HepG2 (cell line): Measurements from ENCODE around the gene EFS. TPM values are rescaled to one million over a fixed set of nuclear protein-coding genes. Genes with fewer than 3 reads are reported as not detected.

ENCODE experiments used
- CBX5 ChIP-seq: sonication (generic); formaldehyde crosslinking; IDR thresholded peaks from 2 replicates; pipeline ENCODE4 v1.4.0; 2020; ENCODE audit warnings: missing genetic modification reagents, borderline replicate concordance
- CCAR2 ChIP-seq: fragments of 200-400 bp; formaldehyde crosslinking; optimal IDR thresholded peaks from 2 replicates; pipeline ENCODE3; 2018; ENCODE audit warnings: low read depth, mild to moderate bottlenecking, low read length, moderate library complexity
- DNMT3B ChIP-seq: conservative IDR thresholded peaks from 2 replicates; pipeline ENCODE4 v1.6.1; 2016; ENCODE audit warnings: missing biosample characterization, control low read depth
- ETV6 ChIP-seq: sonication (generic); formaldehyde crosslinking; conservative IDR thresholded peaks from 2 replicates; pipeline ENCODE4 v1.4.0; 2020; ENCODE audit warnings: missing genetic modification reagents
- FLYWCH1 ChIP-seq: sonication (generic); formaldehyde crosslinking; IDR thresholded peaks from 2 replicates; pipeline ENCODE4 v1.8.1; 2023; ENCODE audit warnings: mild to moderate bottlenecking, missing genetic modification reagents
- HCFC1 ChIP-seq: fragments of 150-350 bp; IDR thresholded peaks from 2 replicates; pipeline ENCODE4 v1.6.1; 2014; ENCODE audit warnings: low read depth, low read length
- HNRNPL ChIP-seq: fragments of 200-400 bp; formaldehyde crosslinking; IDR thresholded peaks from 2 replicates; pipeline ENCODE4 v1.6.1; 2017; ENCODE audit warnings: mild to moderate bottlenecking, low read depth, low read length
- IKZF1 ChIP-seq: fragments of 450-650 bp; IDR thresholded peaks from 2 replicates; pipeline ENCODE4 v1.7.1; 2016
- MED8 ChIP-seq: sonication (generic); formaldehyde crosslinking; IDR thresholded peaks from 2 replicates; pipeline ENCODE4 v1.8.1; 2023; ENCODE audit warnings: mild to moderate bottlenecking, missing genetic modification reagents; ENCODE audit not compliant: insufficient replicate concordance
- NAIF1 ChIP-seq: sonication (generic); formaldehyde crosslinking; IDR thresholded peaks from 2 replicates; pipeline ENCODE4 v1.5.0; 2020; ENCODE audit warnings: mild to moderate bottlenecking, missing genetic modification reagents, borderline replicate concordance
- NFE2 ChIP-seq: sonication (generic); formaldehyde crosslinking; IDR thresholded peaks from 2 replicates; pipeline ENCODE4 v1.4.0; 2020; ENCODE audit warnings: missing genetic modification reagents
- NFKB2 ChIP-seq: sonication (generic); formaldehyde crosslinking; IDR thresholded peaks from 2 replicates; pipeline ENCODE4 v1.4.0; 2020; ENCODE audit warnings: missing genetic modification reagents, borderline replicate concordance
- NPAS2 ChIP-seq: sonication (generic); formaldehyde crosslinking; IDR thresholded peaks from 2 replicates; pipeline ENCODE4 v1.8.0; 2022; ENCODE audit warnings: mild to moderate bottlenecking, missing genetic modification reagents, borderline replicate concordance
- REPIN1 ChIP-seq: sonication (generic); formaldehyde crosslinking; IDR thresholded peaks from 2 replicates; pipeline ENCODE4 v1.8.0; 2022; ENCODE audit warnings: missing genetic modification reagents, low read depth, mild to moderate bottlenecking, borderline replicate concordance
- ZFP90 ChIP-seq: sonication (generic); formaldehyde crosslinking; IDR thresholded peaks from 2 replicates; pipeline ENCODE4 v1.8.0; 2022; ENCODE audit warnings: missing genetic modification reagents, mild to moderate bottlenecking, inconsistent platforms, borderline replicate concordance
- polyA plus RNA-seq, 8 experiments: library from polyadenylated mRNA; depleted of rRNA in 3 of 8; stranded (reverse) in 7 of 8; unstranded in 1 of 8; fragments of >200 nt; fragmentation: Illumina TruSeq in 4 of 8; extraction: Trizol in 4 of 8; gene quantifications; 2 replicates each; pipeline versions ENCODE4 v1.2.1 to v1.2.3, GENCODE V29; 2011 to 2016; ENCODE audit warnings: low read depth in 4 of 8, missing spikeins in 1 of 8, mixed read lengths in 1 of 8; ENCODE audit not compliant: insufficient read depth in 1 of 8
- total RNA-seq, 5 experiments: library from RNA; depleted of rRNA; stranded (reverse); fragments of >200 nt; fragmentation: Illumina TruSeq; extraction: Trizol; gene quantifications; 2 replicates each; pipeline ENCODE4 v1.2.3, GENCODE V29; 2016; ENCODE audit warnings: low read depth in 1 of 5
- TF ChIP-seq, protein P1 (sequence below): sonication (generic); formaldehyde crosslinking; IDR thresholded peaks from 2 replicates; pipeline ENCODE4 v1.8.1; 2023; ENCODE audit warnings: missing genetic modification reagents, inconsistent platforms, borderline replicate concordance
- TF ChIP-seq, protein P2 (sequence below): fragments of 450-650 bp; IDR thresholded peaks from 2 replicates; pipeline ENCODE4 v1.6.1; 2017
- TF ChIP-seq, protein P3 (sequence below): sonication (generic); formaldehyde crosslinking; IDR thresholded peaks from 2 replicates; pipeline ENCODE4 v1.4.0; 2020; ENCODE audit warnings: mild to moderate bottlenecking, missing genetic modification reagents
- TF ChIP-seq, protein P4 (sequence below): sonication (generic); formaldehyde crosslinking; IDR thresholded peaks from 2 replicates; pipeline ENCODE4 v1.4.0; 2020; ENCODE audit warnings: missing genetic modification reagents, borderline replicate concordance
- TF ChIP-seq, protein P5 (sequence below): sonication (generic); formaldehyde crosslinking; IDR thresholded peaks from 2 replicates; pipeline ENCODE4 v1.4.0; 2020; ENCODE audit warnings: missing genetic modification reagents, borderline replicate concordance

Gene EFS
- total and polyA plus RNA-seq, 2 of the 13 experiments (the other 11 are each of a cell fraction or from before 2014, with no cell fraction given): not detected

DNA sequence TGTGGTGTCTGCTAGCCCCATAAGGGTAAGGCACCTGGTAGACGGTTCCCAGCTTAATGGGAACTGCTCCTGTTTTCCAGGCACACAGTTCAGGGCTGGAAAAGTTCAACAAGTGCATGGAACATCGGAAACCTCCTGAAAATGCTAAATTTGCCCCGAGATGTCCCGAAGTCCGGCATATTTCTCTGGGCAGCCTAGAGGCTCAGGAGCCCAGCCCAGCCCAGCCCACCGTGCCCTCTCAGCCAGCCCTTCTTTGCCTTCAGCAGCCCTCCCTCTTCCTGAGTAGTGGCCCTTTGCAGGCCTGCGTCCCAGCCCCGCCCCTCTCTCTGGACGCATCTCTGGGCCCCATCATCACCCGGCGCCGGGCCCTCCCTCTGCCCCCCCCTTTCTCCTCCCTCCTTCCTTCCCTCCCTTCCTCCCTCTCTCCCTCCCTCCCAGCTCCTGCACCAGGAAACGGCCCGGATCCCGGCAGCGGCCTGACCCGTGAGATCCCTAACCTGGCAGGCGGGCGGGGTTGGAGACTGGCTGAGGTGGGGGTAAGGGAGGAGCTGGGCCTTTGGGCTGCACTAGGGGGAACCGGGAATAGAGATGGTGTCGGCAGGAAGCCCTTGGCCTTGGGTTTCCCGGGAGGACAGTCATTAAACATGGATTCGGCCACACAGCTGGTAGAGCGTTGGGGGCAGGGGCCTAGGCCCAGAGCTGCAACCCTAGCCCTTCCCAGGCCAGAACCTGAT lies 58.4 kb downstream of the EFS start, which contains the start of gene BCL2L2 (continued):
- TF ChIP-seq, protein P1, sequence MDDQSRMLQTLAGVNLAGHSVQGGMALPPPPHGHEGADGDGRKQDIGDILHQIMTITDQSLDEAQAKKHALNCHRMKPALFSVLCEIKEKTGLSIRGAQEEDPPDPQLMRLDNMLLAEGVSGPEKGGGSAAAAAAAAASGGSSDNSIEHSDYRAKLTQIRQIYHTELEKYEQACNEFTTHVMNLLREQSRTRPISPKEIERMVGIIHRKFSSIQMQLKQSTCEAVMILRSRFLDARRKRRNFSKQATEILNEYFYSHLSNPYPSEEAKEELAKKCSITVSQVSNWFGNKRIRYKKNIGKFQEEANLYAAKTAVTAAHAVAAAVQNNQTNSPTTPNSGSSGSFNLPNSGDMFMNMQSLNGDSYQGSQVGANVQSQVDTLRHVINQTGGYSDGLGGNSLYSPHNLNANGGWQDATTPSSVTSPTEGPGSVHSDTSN: 0 out of 2 replicates have a peak, but pooled peaks have one; percentile 81
- TF ChIP-seq NFKB2 (CRISPR knock-in tag): peak; percentile 90
- peak; percentile 90 for TF ChIP-seq CCAR2
- TF ChIP-seq, protein P2, sequence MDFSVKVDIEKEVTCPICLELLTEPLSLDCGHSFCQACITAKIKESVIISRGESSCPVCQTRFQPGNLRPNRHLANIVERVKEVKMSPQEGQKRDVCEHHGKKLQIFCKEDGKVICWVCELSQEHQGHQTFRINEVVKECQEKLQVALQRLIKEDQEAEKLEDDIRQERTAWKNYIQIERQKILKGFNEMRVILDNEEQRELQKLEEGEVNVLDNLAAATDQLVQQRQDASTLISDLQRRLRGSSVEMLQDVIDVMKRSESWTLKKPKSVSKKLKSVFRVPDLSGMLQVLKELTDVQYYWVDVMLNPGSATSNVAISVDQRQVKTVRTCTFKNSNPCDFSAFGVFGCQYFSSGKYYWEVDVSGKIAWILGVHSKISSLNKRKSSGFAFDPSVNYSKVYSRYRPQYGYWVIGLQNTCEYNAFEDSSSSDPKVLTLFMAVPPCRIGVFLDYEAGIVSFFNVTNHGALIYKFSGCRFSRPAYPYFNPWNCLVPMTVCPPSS: no peak
- no peak for TF ChIP-seq FLYWCH1 (CRISPR knock-in tag)
- no peak for TF ChIP-seq NAIF1
- peak; percentile 82; the same call in 1 of the 2 replicates for TF ChIP-seq ETV6 (CRISPR knock-in tag)
- TF ChIP-seq NFE2 (CRISPR knock-in tag): no peak
- peak; percentile 96 for TF ChIP-seq MED8
- TF ChIP-seq IKZF1: no peak
- peak; percentile 97 for TF ChIP-seq REPIN1 (CRISPR knock-in tag)
- TF ChIP-seq CBX5 (CRISPR knock-in tag): peak; percentile 92
- TF ChIP-seq DNMT3B (CRISPR knock-in tag): peak; percentile 96
- TF ChIP-seq, protein P3, sequence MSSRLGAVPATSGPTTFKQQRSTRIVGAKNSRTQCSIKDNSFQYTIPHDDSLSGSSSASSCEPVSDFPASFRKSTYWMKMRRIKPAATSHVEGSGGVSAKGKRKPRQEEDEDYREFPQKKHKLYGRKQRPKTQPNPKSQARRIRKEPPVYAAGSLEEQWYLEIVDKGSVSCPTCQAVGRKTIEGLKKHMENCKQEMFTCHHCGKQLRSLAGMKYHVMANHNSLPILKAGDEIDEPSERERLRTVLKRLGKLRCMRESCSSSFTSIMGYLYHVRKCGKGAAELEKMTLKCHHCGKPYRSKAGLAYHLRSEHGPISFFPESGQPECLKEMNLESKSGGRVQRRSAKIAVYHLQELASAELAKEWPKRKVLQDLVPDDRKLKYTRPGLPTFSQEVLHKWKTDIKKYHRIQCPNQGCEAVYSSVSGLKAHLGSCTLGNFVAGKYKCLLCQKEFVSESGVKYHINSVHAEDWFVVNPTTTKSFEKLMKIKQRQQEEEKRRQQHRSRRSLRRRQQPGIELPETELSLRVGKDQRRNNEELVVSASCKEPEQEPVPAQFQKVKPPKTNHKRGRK (CRISPR knock-in tag): peak; percentile 80
- TF ChIP-seq ZFP90 (CRISPR knock-in tag): peak; percentile 98
- TF ChIP-seq, protein P4, sequence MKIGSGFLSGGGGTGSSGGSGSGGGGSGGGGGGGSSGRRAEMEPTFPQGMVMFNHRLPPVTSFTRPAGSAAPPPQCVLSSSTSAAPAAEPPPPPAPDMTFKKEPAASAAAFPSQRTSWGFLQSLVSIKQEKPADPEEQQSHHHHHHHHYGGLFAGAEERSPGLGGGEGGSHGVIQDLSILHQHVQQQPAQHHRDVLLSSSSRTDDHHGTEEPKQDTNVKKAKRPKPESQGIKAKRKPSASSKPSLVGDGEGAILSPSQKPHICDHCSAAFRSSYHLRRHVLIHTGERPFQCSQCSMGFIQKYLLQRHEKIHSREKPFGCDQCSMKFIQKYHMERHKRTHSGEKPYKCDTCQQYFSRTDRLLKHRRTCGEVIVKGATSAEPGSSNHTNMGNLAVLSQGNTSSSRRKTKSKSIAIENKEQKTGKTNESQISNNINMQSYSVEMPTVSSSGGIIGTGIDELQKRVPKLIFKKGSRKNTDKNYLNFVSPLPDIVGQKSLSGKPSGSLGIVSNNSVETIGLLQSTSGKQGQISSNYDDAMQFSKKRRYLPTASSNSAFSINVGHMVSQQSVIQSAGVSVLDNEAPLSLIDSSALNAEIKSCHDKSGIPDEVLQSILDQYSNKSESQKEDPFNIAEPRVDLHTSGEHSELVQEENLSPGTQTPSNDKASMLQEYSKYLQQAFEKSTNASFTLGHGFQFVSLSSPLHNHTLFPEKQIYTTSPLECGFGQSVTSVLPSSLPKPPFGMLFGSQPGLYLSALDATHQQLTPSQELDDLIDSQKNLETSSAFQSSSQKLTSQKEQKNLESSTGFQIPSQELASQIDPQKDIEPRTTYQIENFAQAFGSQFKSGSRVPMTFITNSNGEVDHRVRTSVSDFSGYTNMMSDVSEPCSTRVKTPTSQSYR (CRISPR knock-in tag): peak; percentile 77
- peak; percentile 88 for TF ChIP-seq HNRNPL
- TF ChIP-seq NPAS2 (CRISPR knock-in tag): no peak
- TF ChIP-seq, protein P5, sequence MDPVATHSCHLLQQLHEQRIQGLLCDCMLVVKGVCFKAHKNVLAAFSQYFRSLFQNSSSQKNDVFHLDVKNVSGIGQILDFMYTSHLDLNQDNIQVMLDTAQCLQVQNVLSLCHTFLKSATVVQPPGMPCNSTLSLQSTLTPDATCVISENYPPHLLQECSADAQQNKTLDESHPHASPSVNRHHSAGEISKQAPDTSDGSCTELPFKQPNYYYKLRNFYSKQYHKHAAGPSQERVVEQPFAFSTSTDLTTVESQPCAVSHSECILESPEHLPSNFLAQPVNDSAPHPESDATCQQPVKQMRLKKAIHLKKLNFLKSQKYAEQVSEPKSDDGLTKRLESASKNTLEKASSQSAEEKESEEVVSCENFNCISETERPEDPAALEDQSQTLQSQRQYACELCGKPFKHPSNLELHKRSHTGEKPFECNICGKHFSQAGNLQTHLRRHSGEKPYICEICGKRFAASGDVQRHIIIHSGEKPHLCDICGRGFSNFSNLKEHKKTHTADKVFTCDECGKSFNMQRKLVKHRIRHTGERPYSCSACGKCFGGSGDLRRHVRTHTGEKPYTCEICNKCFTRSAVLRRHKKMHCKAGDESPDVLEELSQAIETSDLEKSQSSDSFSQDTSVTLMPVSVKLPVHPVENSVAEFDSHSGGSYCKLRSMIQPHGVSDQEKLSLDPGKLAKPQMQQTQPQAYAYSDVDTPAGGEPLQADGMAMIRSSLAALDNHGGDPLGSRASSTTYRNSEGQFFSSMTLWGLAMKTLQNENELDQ: 0 out of 2 replicates have a peak, but pooled peaks have one; percentile 42
- peak; percentile 85 for TF ChIP-seq HCFC1
